Neural cell (in vitro differentiated cells): ENCODE data around the gene MAP10.

Source experiments
- EP300 ChIP-seq: fragments of 450-650 bp; conservative IDR thresholded peaks from 2 replicates; pipeline ENCODE4 v1.6.1; 2014; ENCODE audit warnings: antibody characterized with exemption, mild to moderate bottlenecking, moderate library complexity; ENCODE audit not compliant: poor library complexity, severe bottlenecking
- EZH2 ChIP-seq: fragments of 200-600, 300-800 bp; shearing (Covaris generic), sonication (generic); IDR thresholded peaks from 2 replicates; pipeline ENCODE4 v1.6.1; 2014; ENCODE audit warnings: antibody characterized with exemption, low read length, borderline replicate concordance, mild to moderate bottlenecking; ENCODE audit not compliant: insufficient read depth, poor library complexity, severe bottlenecking
- MXI1 ChIP-seq: fragments of 450-650 bp; conservative IDR thresholded peaks from 2 replicates; pipeline ENCODE4 v1.6.1; 2014; ENCODE audit warnings: antibody characterized with exemption, mild to moderate bottlenecking; ENCODE audit not compliant: poor library complexity, severe bottlenecking
- POLR2AphosphoS5 ChIP-seq: IDR thresholded peaks from 2 replicates; pipeline ENCODE4 v1.6.1; 2012
- RAD21 ChIP-seq: fragments of 450-650 bp; conservative IDR thresholded peaks from 2 replicates; pipeline ENCODE4 v1.6.1; 2014; ENCODE audit warnings: antibody characterized with exemption, mild to moderate bottlenecking, moderate library complexity
- TAF1 ChIP-seq: IDR thresholded peaks from 2 replicates; pipeline ENCODE4 v1.6.1; 2012; ENCODE audit warnings: low read depth
- TF ChIP-seq, protein P1 (sequence below): IDR thresholded peaks from 2 replicates; pipeline ENCODE4 v1.6.1; 2012; ENCODE audit warnings: borderline replicate concordance
- TF ChIP-seq, protein P2 (sequence below): fragments of 450-650 bp; IDR thresholded peaks from 2 replicates; pipeline ENCODE4 v1.5.1; 2014; ENCODE audit warnings: antibody characterized with exemption, mild to moderate bottlenecking, moderate library complexity; ENCODE audit not compliant: poor library complexity, severe bottlenecking

DNA sequence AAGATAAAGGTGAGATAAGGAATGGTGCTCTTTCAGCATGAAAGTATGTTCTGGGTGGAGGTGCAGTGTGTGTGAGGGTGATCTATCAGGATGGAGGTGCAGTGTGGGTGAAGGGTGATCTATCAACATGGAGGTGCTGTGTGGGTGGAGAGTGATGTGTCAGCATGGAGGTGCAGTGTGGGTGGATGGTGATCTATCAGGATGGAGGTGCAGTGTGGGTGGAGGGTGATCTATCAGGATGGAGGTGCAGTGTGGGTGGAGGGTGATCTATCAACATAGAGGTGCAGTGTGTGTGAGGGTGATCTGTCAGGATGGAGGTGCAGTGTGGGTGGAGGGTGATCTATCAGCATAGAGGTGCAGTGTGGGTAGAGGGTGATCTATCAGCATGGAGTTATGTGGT is 12.3 kb upstream of the MAP10 start:
- TF ChIP-seq RAD21 (no peak), EZH2 (no peak), EP300 (no peak), POLR2AphosphoS5 (no peak), TAF1 (no peak), MXI1 (no peak)
- TF ChIP-seq, protein P1, sequence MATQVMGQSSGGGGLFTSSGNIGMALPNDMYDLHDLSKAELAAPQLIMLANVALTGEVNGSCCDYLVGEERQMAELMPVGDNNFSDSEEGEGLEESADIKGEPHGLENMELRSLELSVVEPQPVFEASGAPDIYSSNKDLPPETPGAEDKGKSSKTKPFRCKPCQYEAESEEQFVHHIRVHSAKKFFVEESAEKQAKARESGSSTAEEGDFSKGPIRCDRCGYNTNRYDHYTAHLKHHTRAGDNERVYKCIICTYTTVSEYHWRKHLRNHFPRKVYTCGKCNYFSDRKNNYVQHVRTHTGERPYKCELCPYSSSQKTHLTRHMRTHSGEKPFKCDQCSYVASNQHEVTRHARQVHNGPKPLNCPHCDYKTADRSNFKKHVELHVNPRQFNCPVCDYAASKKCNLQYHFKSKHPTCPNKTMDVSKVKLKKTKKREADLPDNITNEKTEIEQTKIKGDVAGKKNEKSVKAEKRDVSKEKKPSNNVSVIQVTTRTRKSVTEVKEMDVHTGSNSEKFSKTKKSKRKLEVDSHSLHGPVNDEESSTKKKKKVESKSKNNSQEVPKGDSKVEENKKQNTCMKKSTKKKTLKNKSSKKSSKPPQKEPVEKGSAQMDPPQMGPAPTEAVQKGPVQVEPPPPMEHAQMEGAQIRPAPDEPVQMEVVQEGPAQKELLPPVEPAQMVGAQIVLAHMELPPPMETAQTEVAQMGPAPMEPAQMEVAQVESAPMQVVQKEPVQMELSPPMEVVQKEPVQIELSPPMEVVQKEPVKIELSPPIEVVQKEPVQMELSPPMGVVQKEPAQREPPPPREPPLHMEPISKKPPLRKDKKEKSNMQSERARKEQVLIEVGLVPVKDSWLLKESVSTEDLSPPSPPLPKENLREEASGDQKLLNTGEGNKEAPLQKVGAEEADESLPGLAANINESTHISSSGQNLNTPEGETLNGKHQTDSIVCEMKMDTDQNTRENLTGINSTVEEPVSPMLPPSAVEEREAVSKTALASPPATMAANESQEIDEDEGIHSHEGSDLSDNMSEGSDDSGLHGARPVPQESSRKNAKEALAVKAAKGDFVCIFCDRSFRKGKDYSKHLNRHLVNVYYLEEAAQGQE = no peak
- TF ChIP-seq, protein P2, sequence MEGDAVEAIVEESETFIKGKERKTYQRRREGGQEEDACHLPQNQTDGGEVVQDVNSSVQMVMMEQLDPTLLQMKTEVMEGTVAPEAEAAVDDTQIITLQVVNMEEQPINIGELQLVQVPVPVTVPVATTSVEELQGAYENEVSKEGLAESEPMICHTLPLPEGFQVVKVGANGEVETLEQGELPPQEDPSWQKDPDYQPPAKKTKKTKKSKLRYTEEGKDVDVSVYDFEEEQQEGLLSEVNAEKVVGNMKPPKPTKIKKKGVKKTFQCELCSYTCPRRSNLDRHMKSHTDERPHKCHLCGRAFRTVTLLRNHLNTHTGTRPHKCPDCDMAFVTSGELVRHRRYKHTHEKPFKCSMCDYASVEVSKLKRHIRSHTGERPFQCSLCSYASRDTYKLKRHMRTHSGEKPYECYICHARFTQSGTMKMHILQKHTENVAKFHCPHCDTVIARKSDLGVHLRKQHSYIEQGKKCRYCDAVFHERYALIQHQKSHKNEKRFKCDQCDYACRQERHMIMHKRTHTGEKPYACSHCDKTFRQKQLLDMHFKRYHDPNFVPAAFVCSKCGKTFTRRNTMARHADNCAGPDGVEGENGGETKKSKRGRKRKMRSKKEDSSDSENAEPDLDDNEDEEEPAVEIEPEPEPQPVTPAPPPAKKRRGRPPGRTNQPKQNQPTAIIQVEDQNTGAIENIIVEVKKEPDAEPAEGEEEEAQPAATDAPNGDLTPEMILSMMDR = no peak
